ENCODE measurements around the gene SELP. TPM values are rescaled to one million over a fixed set of nuclear protein-coding genes. Genes with fewer than 3 reads are reported as not detected.

The SELP gene
- total and polyA plus RNA-seq, 9 of the 15 experiments (the other 6 are each of a cell fraction or from before 2014, with no cell fraction given): not detected

DNA sequence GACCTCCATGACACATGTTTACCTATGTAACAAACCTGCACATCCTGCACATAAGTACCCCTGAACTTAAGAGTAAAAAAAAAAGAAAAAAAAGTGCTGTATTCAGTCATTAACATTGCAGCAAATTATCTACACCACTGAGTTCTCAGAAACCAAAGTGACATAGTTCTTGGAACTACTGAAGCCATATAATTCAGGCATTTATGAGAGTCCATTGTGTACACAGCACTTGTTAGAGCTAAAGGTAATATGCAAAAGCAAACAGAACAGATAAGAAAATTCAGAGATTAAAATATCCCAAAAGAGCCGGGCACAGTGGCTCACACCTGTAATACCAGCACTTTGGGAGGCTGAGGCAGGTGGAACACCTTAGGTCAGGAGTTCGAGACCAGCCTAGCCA lies 81.6 kb downstream of the SELP start:
- Histone ChIP-seq H4K20me1 (replicated peaks; ENCODE audit: control insufficient read depth, insufficient read depth, low read length) (no peaks in the 10 kb centered on the region), H3K36me3 (ENCODE audit: control insufficient read depth, insufficient read depth, low read length) (no peaks in the 10 kb centered on the region), H3K79me2 (ENCODE audit: control insufficient read depth, insufficient read depth, low read length) (no peaks in the 10 kb centered on the region), H3K4me3 (no peak overlapping the region), H3K9me1 (ENCODE audit: control insufficient read depth, insufficient read depth, low read length) (no peaks in the 10 kb centered on the region), H2AFZ (ENCODE audit: low read depth, low read length) (no peak overlapping the region), H3K9ac (ENCODE audit: insufficient read depth in 1 of 2, low read depth in 2 of 2, low read length in 2 of 2) (no peak overlapping the region), H3K27me3 (ENCODE audit: control insufficient read depth in 2 of 2, insufficient read depth in 2 of 2, low read length in 2 of 2) (0 out of 5 replicates have a peak, but pooled peaks cover 0 to 2% of the 10 kb centered on the region in 2 experiments), H3K27ac (ENCODE audit: extremely low read depth, low read depth, low read length) (no peak overlapping the region), H3K4me2 (ENCODE audit: insufficient read depth, low read length) (no peak overlapping the region), H3K9me3 (replicated peaks; ENCODE audit: control insufficient read depth, insufficient read depth, low read depth, low read length) (no peaks in the 10 kb centered on the region), H3K4me1 (replicated peaks in 1 of 2; ENCODE audit: control insufficient read depth in 2 of 2, insufficient read depth in 2 of 2, low read length in 2 of 2) (no peaks in the 10 kb centered on the region; a peak in 1 of 5 replicates)
- no peak for DNase-seq (ENCODE audit: extremely low read depth in 1 of 4, low spot score in 3 of 4)
- CTCF ChIA-PET (ENCODE audit: low intra/inter-chr PET ratio): no interaction called here
- no peak for ATAC-seq
- in situ Hi-C loops (cut with MboI) (no loop called here), intact Hi-C loops (cut with micrococcal nuclease) (loop anchor here (5.0 to 10.0 kb wide), 4 partner anchors 61 to 1103 kb away; partner anchors contain the start of genes ATP1B1, BLZF1, NME7 and SLC19A2)
- TF ChIP-seq MEF2A (IDR thresholded peaks at IDR 0.05; ENCODE audit: control insufficient read depth, low read depth, low read length) (no peak), RUNX1 (IDR thresholded peaks at IDR 0.05; ENCODE audit: low read depth) (no peak), ZNF444 (CRISPR knock-in tag; IDR thresholded peaks at IDR 0.05) (no peak), HOXB6 (CRISPR knock-in tag; IDR thresholded peaks at IDR 0.05; ENCODE audit: borderline replicate concordance) (no peak), ZBED1 (IDR thresholded peaks at IDR 0.05) (no peak), ARID2 (IDR thresholded peaks at IDR 0.05) (no peak), GATAD2A (IDR thresholded peaks at IDR 0.05) (no peak), ZNF507 (tag; conservative IDR thresholded peaks at IDR 0.05) (no peak), SP1 (CRISPR knock-in tag; IDR thresholded peaks at IDR 0.05) (no peak)
- TF ChIP-seq, protein P1, sequence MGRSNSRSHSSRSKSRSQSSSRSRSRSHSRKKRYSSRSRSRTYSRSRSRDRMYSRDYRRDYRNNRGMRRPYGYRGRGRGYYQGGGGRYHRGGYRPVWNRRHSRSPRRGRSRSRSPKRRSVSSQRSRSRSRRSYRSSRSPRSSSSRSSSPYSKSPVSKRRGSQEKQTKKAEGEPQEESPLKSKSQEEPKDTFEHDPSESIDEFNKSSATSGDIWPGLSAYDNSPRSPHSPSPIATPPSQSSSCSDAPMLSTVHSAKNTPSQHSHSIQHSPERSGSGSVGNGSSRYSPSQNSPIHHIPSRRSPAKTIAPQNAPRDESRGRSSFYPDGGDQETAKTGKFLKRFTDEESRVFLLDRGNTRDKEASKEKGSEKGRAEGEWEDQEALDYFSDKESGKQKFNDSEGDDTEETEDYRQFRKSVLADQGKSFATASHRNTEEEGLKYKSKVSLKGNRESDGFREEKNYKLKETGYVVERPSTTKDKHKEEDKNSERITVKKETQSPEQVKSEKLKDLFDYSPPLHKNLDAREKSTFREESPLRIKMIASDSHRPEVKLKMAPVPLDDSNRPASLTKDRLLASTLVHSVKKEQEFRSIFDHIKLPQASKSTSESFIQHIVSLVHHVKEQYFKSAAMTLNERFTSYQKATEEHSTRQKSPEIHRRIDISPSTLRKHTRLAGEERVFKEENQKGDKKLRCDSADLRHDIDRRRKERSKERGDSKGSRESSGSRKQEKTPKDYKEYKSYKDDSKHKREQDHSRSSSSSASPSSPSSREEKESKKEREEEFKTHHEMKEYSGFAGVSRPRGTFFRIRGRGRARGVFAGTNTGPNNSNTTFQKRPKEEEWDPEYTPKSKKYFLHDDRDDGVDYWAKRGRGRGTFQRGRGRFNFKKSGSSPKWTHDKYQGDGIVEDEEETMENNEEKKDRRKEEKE (IDR thresholded peaks at IDR 0.05; ENCODE audit: borderline replicate concordance in 1 of 2, control insufficient read depth in 1 of 2, low read depth in 2 of 2, low read length in 1 of 2): no peak
- TF ChIP-seq, protein P2, sequence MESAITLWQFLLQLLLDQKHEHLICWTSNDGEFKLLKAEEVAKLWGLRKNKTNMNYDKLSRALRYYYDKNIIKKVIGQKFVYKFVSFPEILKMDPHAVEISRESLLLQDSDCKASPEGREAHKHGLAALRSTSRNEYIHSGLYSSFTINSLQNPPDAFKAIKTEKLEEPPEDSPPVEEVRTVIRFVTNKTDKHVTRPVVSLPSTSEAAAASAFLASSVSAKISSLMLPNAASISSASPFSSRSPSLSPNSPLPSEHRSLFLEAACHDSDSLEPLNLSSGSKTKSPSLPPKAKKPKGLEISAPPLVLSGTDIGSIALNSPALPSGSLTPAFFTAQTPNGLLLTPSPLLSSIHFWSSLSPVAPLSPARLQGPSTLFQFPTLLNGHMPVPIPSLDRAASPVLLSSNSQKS (CRISPR knock-in tag; IDR thresholded peaks at IDR 0.05): no peak
- 0% methylated on average over 2 of the region's 2 CpGs for WGBS (ENCODE audit: insufficient coverage, low coverage, missing lambda C conversion rate)
- BruUV-seq (replicated peaks): no TSS peak
- POLR2A ChIA-PET: no interaction called here
- no peak for FAIRE-seq

Data from K562 (cell line).